HCT116 (cell line): ENCODE measurements around the gene MAP2K5. TPM values are rescaled to one million over a fixed set of nuclear protein-coding genes. Genes with fewer than 3 reads are reported as not detected.

Experiments used
- ATAC-seq: fragments of 200-7000 bp; cut with Tn5 transposase; 2 replicates; pipeline ENCODE4 v1.9.1; 2020; ENCODE audit warnings: mild to moderate bottlenecking, moderate library complexity
- BruUV-seq: library from RNA; stranded (reverse); fragments of 400-500 nt; replicated peaks from 2 replicates; lab custom pipeline; 2021; lab: Mats Ljungman, UMichigan
- CTCF ChIA-PET: fragments of 300-600 bp; sonication (Branson Sonifier 250); formaldehyde crosslinking; loops from one replicate; lab custom pipeline; 2021; ENCODE audit warnings: antibody characterized with exemption; lab: Charles Lee
- POLR2A ChIA-PET: fragments of 300-600, 350-600 bp; sonication (Branson Sonifier 250); formaldehyde crosslinking; loops from one replicate; lab custom pipeline; 2021; ENCODE audit warnings: antibody characterized with exemption; lab: Charles Lee
- RAD21 ChIA-PET, 2 experiments: fragments of 300-600 bp; sonication (Branson Sonifier 250); formaldehyde crosslinking; loops; one replicate each; lab custom pipeline; 2023; ENCODE audit warnings: low total read pairs in 2 of 2; ENCODE audit not compliant: uncharacterized antibody in 2 of 2, unreplicated experiment in 2 of 2, low non-redundant PET in 1 of 2; lab: Charles Lee
- DNase-seq: peaks from one replicate; pipeline ENCODE4 v3.0.0-alpha.2; 2010; ENCODE audit warnings: low read depth, low spot score
- H2AFZ ChIP-seq: fragments of 200-600 bp; shearing (Covaris generic), sonication (generic); 2 replicates; pipeline ENCODE4 v1.6.1; 2017; ENCODE audit warnings: low read depth, mixed run types, mixed read lengths, antibody characterized with exemption, low read length; ENCODE audit not compliant: poor library complexity, severe bottlenecking
- H3K27ac ChIP-seq: 2 replicates; pipeline ENCODE4 v1.5.1; 2012; ENCODE audit warnings: low read depth, low read length
- H3K27me3 ChIP-seq: fragments of 200-600 bp; sonication (generic); 2 replicates; pipeline ENCODE4 v1.6.1; 2016; ENCODE audit warnings: mixed run types, low read length, mixed read lengths; ENCODE audit not compliant: insufficient read depth
- H3K36me3 ChIP-seq, 2 experiments: fragments of 200-500 bp in 1 of 2; fragments of 200-600 bp in 1 of 2; sonication (Bioruptor generic) in 1 of 2; sonication (generic) in 1 of 2; 2 replicates each; pipeline versions ENCODE4 v1.5.1 to v1.6.1; 2014 to 2016; ENCODE audit warnings: low read length in 2 of 2, inconsistent platforms in 1 of 2, mixed read lengths in 1 of 2, mixed run types in 1 of 2; ENCODE audit not compliant: insufficient read depth in 2 of 2, control insufficient read depth in 1 of 2
- H3K4me1 ChIP-seq, 2 experiments: fragments of 200-600 bp in 1 of 2; sonication (generic) in 1 of 2; 2 replicates each; pipeline versions ENCODE4 v1.5.1 to v1.6.1; 2012 to 2017; ENCODE audit warnings: low read length in 2 of 2, inconsistent platforms in 1 of 2, mild to moderate bottlenecking in 1 of 2, mixed read lengths in 1 of 2, mixed run types in 1 of 2, moderate library complexity in 1 of 2; ENCODE audit not compliant: insufficient read depth in 2 of 2, control insufficient read depth in 1 of 2
- H3K4me2 ChIP-seq: fragments of 200-600 bp; sonication (generic); 2 replicates; pipeline ENCODE4 v1.6.1; 2017; ENCODE audit warnings: mixed run types, low read length, mixed read lengths
- H3K4me3 ChIP-seq, 2 experiments: fragments of 200-600 bp in 1 of 2; sonication (generic) in 1 of 2; replicated peaks in 1 of 2; 2 replicates each; pipeline ENCODE4 v1.5.1; 2011 to 2016; ENCODE audit warnings: low read length in 2 of 2, control low read depth in 1 of 2, low read depth in 1 of 2, mild to moderate bottlenecking in 1 of 2, mixed read lengths in 1 of 2, mixed run types in 1 of 2
- H3K79me2 ChIP-seq: fragments of 200-600 bp; sonication (generic); 2 replicates; pipeline ENCODE4 v1.6.1; 2017; ENCODE audit warnings: mild to moderate bottlenecking, mixed run types, low read length, moderate library complexity, mixed read lengths; ENCODE audit not compliant: insufficient read depth
- H3K9ac ChIP-seq: fragments of 200-600 bp; sonication (generic); 2 replicates; pipeline ENCODE4 v1.6.1; 2016; ENCODE audit warnings: low read length, mixed read lengths
- H3K9me2 ChIP-seq: fragments of 200-600 bp; sonication (generic), shearing (Covaris generic); 2 replicates; pipeline ENCODE4 v1.6.1; 2017; ENCODE audit warnings: mixed run types, mild to moderate bottlenecking, moderate library complexity; ENCODE audit not compliant: insufficient read depth
- H3K9me3 ChIP-seq, 2 experiments: fragments of 200-500 bp in 1 of 2; fragments of 200-600 bp in 1 of 2; sonication (Bioruptor generic) in 1 of 2; sonication (generic) in 1 of 2; 2 replicates each; pipeline ENCODE4 v1.6.1; 2014 to 2017; ENCODE audit warnings: low read length in 2 of 2, mixed read lengths in 2 of 2, inconsistent platforms in 1 of 2, low read depth in 1 of 2, mild to moderate bottlenecking in 1 of 2, mixed run types in 1 of 2, moderate library complexity in 1 of 2; ENCODE audit not compliant: control insufficient read depth in 1 of 2, insufficient read depth in 1 of 2
- H4K20me1 ChIP-seq: fragments of 200-600 bp; sonication (generic), shearing (Covaris generic); 2 replicates; pipeline ENCODE4 v1.6.1; 2017; ENCODE audit warnings: mixed run types, mild to moderate bottlenecking, moderate library complexity; ENCODE audit not compliant: insufficient read depth
- CBX3 ChIP-seq: IDR thresholded peaks from 2 replicates; pipeline ENCODE4 v1.6.1; 2012; ENCODE audit warnings: low read depth
- CEBPB ChIP-seq: IDR thresholded peaks from 2 replicates; pipeline ENCODE4 v1.6.1; 2012; ENCODE audit warnings: low read depth
- EGR1 ChIP-seq: IDR thresholded peaks from 2 replicates; pipeline ENCODE4 v1.6.1; 2012; ENCODE audit warnings: low read depth
- EZH2 ChIP-seq: fragments of 200-600 bp; sonication (generic); IDR thresholded peaks from 2 replicates; pipeline ENCODE4 v1.6.1; 2017; ENCODE audit warnings: antibody characterized with exemption, mixed run types
- EZH2phosphoT487 ChIP-seq: fragments of 200-600 bp; IDR thresholded peaks from 2 replicates; pipeline ENCODE4 v1.6.1; 2018; ENCODE audit warnings: antibody characterized with exemption, borderline replicate concordance
- FOSL1 ChIP-seq: IDR thresholded peaks from 2 replicates; pipeline ENCODE4 v1.6.1; 2012; ENCODE audit warnings: low read depth
- MAX ChIP-seq: IDR thresholded peaks from 2 replicates; pipeline ENCODE4 v1.6.1; 2012
- SIN3A ChIP-seq: IDR thresholded peaks from 2 replicates; pipeline ENCODE4 v1.6.1; 2012; ENCODE audit warnings: low read depth
- ZFX ChIP-seq: fragments of 450-650 bp; IDR thresholded peaks from 2 replicates; pipeline ENCODE4 v1.6.1; 2017
- intact Hi-C: fragments of 100-400 bp; cut with micrococcal nuclease; formaldehyde crosslinking; loops from 2 replicates; pipeline ENCODE4 v1.10.0; 2022
- total RNA-seq: library from RNA; stranded (reverse); gene quantifications from one replicate; pipeline ENCODE4 v1.2.1, GENCODE V29; 2021; ENCODE audit not compliant: unreplicated experiment

MAP2K5 gene
- total RNA-seq, 1 experiment from 2014 or later = 15.6 TPM

GRCh38 chr15:67824197-67824968 is 281.9 kb downstream of the MAP2K5 start:
- no peaks in the 10 kb centered on the region for H4K20me1 ChIP-seq
- no peak overlapping the region for H3K9ac ChIP-seq
- intact Hi-C loops = no loop called here
- H3K4me3 ChIP-seq = no peak overlapping the region
- no peaks in the 10 kb centered on the region for H3K79me2 ChIP-seq
- ChIA-PET CTCF (no interaction called here), RAD21 (no interaction called here), POLR2A (no interaction called here)
- no peak overlapping the region for H2AFZ ChIP-seq
- BruUV-seq = no TSS peak
- H3K27me3 ChIP-seq = no peaks in the 10 kb centered on the region
- TF ChIP-seq EZH2 (no peak), FOSL1 (no peak), ZFX (no peak)
- no peaks in the 10 kb centered on the region for H3K9me3 ChIP-seq
- no peak overlapping the region for H3K27ac ChIP-seq
- no peaks in the 10 kb centered on the region for H3K9me2 ChIP-seq
- no peak overlapping the region for H3K4me2 ChIP-seq
- no peak for DNase-seq
- no peaks in the 10 kb centered on the region for H3K4me1 ChIP-seq
- ATAC-seq = no peak
- H3K36me3 ChIP-seq = no peaks in the 10 kb centered on the region

GRCh38 chr15:67824976-67825880 is 282.7 kb downstream of the MAP2K5 start, which contains the start of gene SKOR1:
Gene SKOR1, plus strand, starts transcription at chr15:67825509. Its CDS starts 94 bp downstream, at chr15:67825603.
- Histone ChIP-seq H3K27ac (no peak within 1 kb of the TSS), H3K4me2 (no peak within 1 kb of the TSS), H2AFZ (no peak within 1 kb of the TSS), H3K9me2 (no peaks in the 10 kb centered on the region), H3K4me3 (no peak within 1 kb of the TSS), H3K36me3 (no peaks in the 10 kb centered on the region), H3K4me1 (no peaks in the 10 kb centered on the region), H4K20me1 (no peaks in the 10 kb centered on the region), H3K27me3 (no peaks in the 10 kb centered on the region), H3K9ac (no peak within 1 kb of the TSS), H3K9me3 (no peaks in the 10 kb centered on the region), H3K79me2 (no peaks in the 10 kb centered on the region)
- RAD21 ChIA-PET = no interaction called here
- no TSS peak for BruUV-seq
- no peak for TF ChIP-seq CEBPB
- no peak for TF ChIP-seq MAX
- TF ChIP-seq CBX3 = no peak
- TF ChIP-seq EZH2phosphoT487 = no peak
- TF ChIP-seq EGR1 = no peak
- TF ChIP-seq FOSL1 = no peak
- TF ChIP-seq SIN3A = no peak
- DNase-seq (no peak), ATAC-seq (no peak)
- CTCF ChIA-PET = no interaction called here
- POLR2A ChIA-PET = no interaction called here
- intact Hi-C loops = no loop called here
